ENCODE data around the gene SH3PXD2B. TPM values are rescaled to one million over a fixed set of nuclear protein-coding genes. Genes with fewer than 3 reads are reported as not detected.

Gene SH3PXD2B
- total and polyA plus RNA-seq, 10 of the 15 experiments (the other 5 are each of a cell fraction or from before 2014, with no cell fraction given): 0.05 to 1.6 (median 0.57) TPM

DNA sequence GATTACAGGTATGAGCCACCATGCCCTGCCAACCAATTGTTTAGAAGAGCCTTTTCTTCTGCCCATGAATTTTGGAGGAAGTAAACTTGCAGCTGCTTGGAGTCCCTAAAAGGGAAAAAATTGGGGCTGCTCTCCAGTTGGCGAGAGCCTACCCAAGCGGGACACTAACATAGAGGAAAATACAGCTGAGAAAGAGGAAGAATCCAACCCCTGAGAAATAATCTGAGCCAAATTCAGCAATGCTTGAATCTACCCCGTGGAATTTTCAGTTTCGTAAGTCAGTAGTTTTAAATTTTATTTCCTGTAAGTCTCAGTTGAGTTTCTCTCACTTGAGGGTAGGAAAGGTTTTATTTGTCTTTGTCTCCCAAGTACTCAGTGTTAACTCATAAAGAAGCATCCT, 140.4 kb downstream of the SH3PXD2B start:
- TF ChIP-seq CEBPB (IDR thresholded peaks at IDR 0.05; ENCODE audit: borderline replicate concordance in 1 of 2, low read depth in 2 of 2, low read length in 2 of 2): no peak
- no peak for TF ChIP-seq TCF12 (IDR thresholded peaks at IDR 0.05; ENCODE audit: low read depth, low read length)
- no peak for TF ChIP-seq CHD4 (IDR thresholded peaks at IDR 0.05)
- no peak for TF ChIP-seq NKRF (conservative IDR thresholded peaks at IDR 0.05)
- TF ChIP-seq ZBTB4 (CRISPR knock-in tag; IDR thresholded peaks at IDR 0.05): no peak
- TF ChIP-seq ATF3 (IDR thresholded peaks at IDR 0.05; ENCODE audit: borderline replicate concordance, extremely low read depth, low read depth, low read length): no peak
- TF ChIP-seq SMC3 (IDR thresholded peaks at IDR 0.05; ENCODE audit: borderline replicate concordance, low read length): no peak
- TF ChIP-seq NFYA (IDR thresholded peaks at IDR 0.05; ENCODE audit: borderline replicate concordance, low read depth, low read length): no peak
- no peak for TF ChIP-seq IKZF1 (conservative IDR thresholded peaks at IDR 0.05)
- TF ChIP-seq NR2F1 (conservative IDR thresholded peaks at IDR 0.05): no peak
- no peak for TF ChIP-seq RUNX3 (IDR thresholded peaks at IDR 0.05; ENCODE audit: low read length)
- TF ChIP-seq SIX5 (IDR thresholded peaks at IDR 0.05; ENCODE audit: low read depth, low read length, severe bottlenecking): no peak
- TF ChIP-seq, protein P1, sequence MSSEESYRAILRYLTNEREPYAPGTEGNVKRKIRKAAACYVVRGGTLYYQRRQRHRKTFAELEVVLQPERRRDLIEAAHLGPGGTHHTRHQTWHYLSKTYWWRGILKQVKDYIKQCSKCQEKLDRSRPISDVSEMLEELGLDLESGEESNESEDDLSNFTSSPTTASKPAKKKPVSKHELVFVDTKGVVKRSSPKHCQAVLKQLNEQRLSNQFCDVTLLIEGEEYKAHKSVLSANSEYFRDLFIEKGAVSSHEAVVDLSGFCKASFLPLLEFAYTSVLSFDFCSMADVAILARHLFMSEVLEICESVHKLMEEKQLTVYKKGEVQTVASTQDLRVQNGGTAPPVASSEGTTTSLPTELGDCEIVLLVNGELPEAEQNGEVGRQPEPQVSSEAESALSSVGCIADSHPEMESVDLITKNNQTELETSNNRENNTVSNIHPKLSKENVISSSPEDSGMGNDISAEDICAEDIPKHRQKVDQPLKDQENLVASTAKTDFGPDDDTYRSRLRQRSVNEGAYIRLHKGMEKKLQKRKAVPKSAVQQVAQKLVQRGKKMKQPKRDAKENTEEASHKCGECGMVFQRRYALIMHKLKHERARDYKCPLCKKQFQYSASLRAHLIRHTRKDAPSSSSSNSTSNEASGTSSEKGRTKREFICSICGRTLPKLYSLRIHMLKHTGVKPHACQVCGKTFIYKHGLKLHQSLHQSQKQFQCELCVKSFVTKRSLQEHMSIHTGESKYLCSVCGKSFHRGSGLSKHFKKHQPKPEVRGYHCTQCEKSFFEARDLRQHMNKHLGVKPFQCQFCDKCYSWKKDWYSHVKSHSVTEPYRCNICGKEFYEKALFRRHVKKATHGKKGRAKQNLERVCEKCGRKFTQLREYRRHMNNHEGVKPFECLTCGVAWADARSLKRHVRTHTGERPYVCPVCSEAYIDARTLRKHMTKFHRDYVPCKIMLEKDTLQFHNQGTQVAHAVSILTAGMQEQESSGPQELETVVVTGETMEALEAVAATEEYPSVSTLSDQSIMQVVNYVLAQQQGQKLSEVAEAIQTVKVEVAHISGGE (CRISPR knock-in tag; IDR thresholded peaks at IDR 0.05): no peak
- H3K79me2 ChIP-seq (ENCODE audit: control insufficient read depth, insufficient read depth, low read length): no peaks in the 10 kb centered on the region
- peaks cover 34% of the 10 kb centered on the region for H3K4me1 ChIP-seq (ENCODE audit: control insufficient read depth, insufficient read depth, low read length)
- in situ Hi-C loops (cut with MboI): no loop called here
- no peak overlapping the region for H3K4me3 ChIP-seq
- intact Hi-C loops (cut with micrococcal nuclease; ENCODE audit: unreplicated experiment): no loop called here
- no peak overlapping the region; the same call in 1 of the 2 replicates for H3K27ac ChIP-seq (ENCODE audit: control insufficient read depth, insufficient read depth)
- H2AFZ ChIP-seq (ENCODE audit: control insufficient read depth, low read depth, low read length): no peak overlapping the region
- ChIA-PET SMC1A (ENCODE audit: uncharacterized antibody, unreplicated experiment) (interaction anchor here (1.0 to 1.3 kb wide), 3 partner anchors 11 to 53 kb away, joined by 3 read pairs; no protein-coding TSS in a partner anchor), RAD21 (ENCODE audit: unreplicated experiment) (interaction anchor here (0.7 to 0.9 kb wide), 2 partner anchors 88 to 163 kb away, joined by 3 to 5 read pairs; no protein-coding TSS in a partner anchor), POLR2A (no interaction called here), CTCF (interaction anchor here (0.7 to 1.3 kb wide), 2 partner anchors 127 to 402 kb away, joined by 3 to 4 read pairs; no protein-coding TSS in a partner anchor)
- H3K4me2 ChIP-seq (ENCODE audit: control insufficient read depth, insufficient read depth): peak overlapping the region; percentile 46; the same call in 1 of the 2 replicates
- no peaks in the 10 kb centered on the region for H3K36me3 ChIP-seq (ENCODE audit: control insufficient read depth in 2 of 2, insufficient read depth in 2 of 2, low read length in 1 of 2)
- no peaks in the 10 kb centered on the region; the same call in 1 of the 3 replicates for H3K9me3 ChIP-seq (replicated peaks; ENCODE audit: control insufficient read depth, insufficient read depth, low read length)
- no peak overlapping the region for H3K9ac ChIP-seq (ENCODE audit: control insufficient read depth, insufficient read depth, low read length)
- 74% methylated on average over 4 of the region's 4 CpGs for WGBS (ENCODE audit: insufficient coverage, insufficient replicate concordance, low lambda C conversion rate, missing lambda C conversion rate)
- FAIRE-seq (no peak), ATAC-seq (no peak), DNase-seq (ENCODE audit: low read depth, low spot score) (no peak)
- no peaks in the 10 kb centered on the region for H4K20me1 ChIP-seq (ENCODE audit: control insufficient read depth, insufficient read depth)
- no TSS peak for BruUV-seq (replicated peaks)
- no peaks in the 10 kb centered on the region for H3K27me3 ChIP-seq (replicated peaks in 1 of 2; ENCODE audit: control insufficient read depth in 2 of 2, insufficient read depth in 2 of 2, low read length in 1 of 2)

Data from GM12878 (cell line).